Thoracic aorta (tissue), 2 donors: ENCODE measurements around the gene CNN3. TPM values are rescaled to one million over a fixed set of nuclear protein-coding genes. Genes with fewer than 3 reads are reported as not detected.

Experiments used
- ATAC-seq: fragments of 150-250 bp; one replicate; pipeline ENCODE4 v1.8.0; 2017; ENCODE audit warnings: low read depth; ENCODE audit not compliant: insufficient number of reproducible peaks, low FRiP score
- DNase-seq: peaks from one replicate; pipeline ENCODE4 v3.0.0-alpha.2; 2020; ENCODE audit warnings: low spot score
- H3K27ac ChIP-seq, 2 donors: fragments of 200-600 bp; sonication (generic); 1 replicate in 1 of 2; 2 replicates in 1 of 2; pipeline ENCODE4 v1.5.1; 2016; ENCODE audit warnings: mild to moderate bottlenecking in 2 of 2, moderate library complexity in 2 of 2
- H3K27me3 ChIP-seq: fragments of 200-600 bp; sonication (generic); replicated peaks from 2 replicates; pipeline ENCODE4 v1.6.0; 2016; ENCODE audit warnings: mild to moderate bottlenecking; ENCODE audit not compliant: insufficient read depth
- H3K36me3 ChIP-seq: fragments of 200-600 bp; sonication (generic); one replicate; pipeline ENCODE4 v1.5.1; 2016
- H3K4me1 ChIP-seq, 2 donors: fragments of 200-600 bp; sonication (generic); 1 replicate in 1 of 2; 2 replicates in 1 of 2; pipeline versions ENCODE4 v1.5.1 to v1.6.0; 2016; ENCODE audit warnings: low read depth in 2 of 2, mild to moderate bottlenecking in 1 of 2; ENCODE audit not compliant: control insufficient read depth in 1 of 2
- H3K4me3 ChIP-seq: fragments of 200-600 bp; sonication (generic); 2 replicates; pipeline ENCODE4 v1.5.1; 2016; ENCODE audit warnings: mild to moderate bottlenecking
- H3K9me3 ChIP-seq: fragments of 200-600 bp; sonication (generic); 2 replicates; pipeline ENCODE4 v1.5.1; 2016
- CTCF ChIP-seq: fragments of 200-600 bp; sonication (generic); IDR thresholded peaks from one replicate; pipeline ENCODE4 v1.5.1; 2019; ENCODE audit warnings: antibody characterized with exemption
- total RNA-seq, 2 donors: library from RNA; depleted of rRNA; stranded (reverse); fragments of >200 nt; gene quantifications; one replicate each; pipeline versions ENCODE4 v1.1.0 to v1.2.3, GENCODE V29; 2016

The CNN3 gene
- total RNA-seq, 2 donors from 2014 or later = 225 to 257 TPM

GRCh38 chr1:94961988-94962387 lies 35.1 kb upstream of the CNN3 start:
- TF ChIP-seq CTCF = no peak
- Histone ChIP-seq H3K27me3 (no peaks in the 10 kb centered on the region), H3K36me3 (no peaks in the 10 kb centered on the region), H3K4me3 (peak overlapping the region; percentile 70), H3K27ac (no peak overlapping the region), H3K4me1 (peaks cover 2 to 12% of the 10 kb centered on the region in 2 donors), H3K9me3 (no peaks in the 10 kb centered on the region)
- ATAC-seq (no peak), DNase-seq (no peak)

GRCh38 chr1:94961582-94961981 lies 34.7 kb upstream of the CNN3 start:
- no peak overlapping the region for H3K27ac ChIP-seq

GRCh38 chr1:94958081-94958480 lies 31.2 kb upstream of the CNN3 start:
- Histone ChIP-seq H3K36me3 (no peaks in the 10 kb centered on the region), H3K9me3 (no peaks in the 10 kb centered on the region), H3K27ac (no peak overlapping the region), H3K27me3 (no peaks in the 10 kb centered on the region), H3K4me1 (peaks cover 10 to 32% of the 10 kb centered on the region in 2 donors), H3K4me3 (no peak overlapping the region)
- TF ChIP-seq CTCF = no peak
- ATAC-seq (no peak), DNase-seq (no peak)

More at GRCh38 chr1:94961582-94961981, 34.7 kb upstream of the CNN3 start:
- no peak for TF ChIP-seq CTCF
- H3K27me3 ChIP-seq = no peaks in the 10 kb centered on the region
- no peak for ATAC-seq
- no peak overlapping the region for H3K4me3 ChIP-seq
- H3K4me1 ChIP-seq = peaks cover 2 to 12% of the 10 kb centered on the region in 2 donors
- H3K9me3 ChIP-seq = no peaks in the 10 kb centered on the region
- no peaks in the 10 kb centered on the region for H3K36me3 ChIP-seq
- DNase-seq = no peak

GRCh38 chr1:94955767-94956632 lies 29.1 kb upstream of the CNN3 start:
- Histone ChIP-seq H3K27ac (peak overlapping the region in 1 of 2 donors; percentile 7), H3K27me3 (no peaks in the 10 kb centered on the region), H3K9me3 (no peaks in the 10 kb centered on the region), H3K4me1 (peaks cover 8 to 22% of the 10 kb centered on the region in 2 donors), H3K36me3 (no peaks in the 10 kb centered on the region), H3K4me3 (no peak overlapping the region)
- no peak for TF ChIP-seq CTCF
- no peak for DNase-seq
- ATAC-seq = no peak

- DNase-seq (no peak), ATAC-seq (no peak)
- TF ChIP-seq CTCF = no peak
- Histone ChIP-seq H3K27me3 (no peaks in the 10 kb centered on the region), H3K4me3 (no peak overlapping the region), H3K9me3 (no peaks in the 10 kb centered on the region), H3K4me1 (peaks cover 8 to 30% of the 10 kb centered on the region in 2 donors), H3K27ac (no peak overlapping the region), H3K36me3 (no peaks in the 10 kb centered on the region)
Observed at GRCh38 chr1:94954263-94955220, 27.6 kb upstream of the CNN3 start.
